Omental fat pad (tissue), 4 donors: ENCODE measurements around the gene ATXN7. TPM values are rescaled to one million over a fixed set of nuclear protein-coding genes. Genes with fewer than 3 reads are reported as not detected.

ENCODE experiments used
- ATAC-seq: fragments of 150-250 bp; one replicate; pipeline ENCODE4 v1.9.1; 2016; ENCODE audit warnings: mild to moderate bottlenecking, moderate library complexity; ENCODE audit not compliant: low FRiP score
- DNase-seq: peaks from one replicate; pipeline ENCODE4 v3.0.0-alpha.2; 2019; ENCODE audit warnings: low spot score
- total RNA-seq, 4 donors: library from RNA; depleted of rRNA; stranded (reverse); fragments of >200 nt; gene quantifications; one replicate each; pipeline ENCODE4 v1.1.0, GENCODE V29; 2016
- TF ChIP-seq, protein P1 (sequence below), 3 donors: fragments of 450-650 bp; IDR thresholded peaks; one replicate each; pipeline ENCODE4 v1.5.1; 2016 to 2017; ENCODE audit warnings: antibody characterized with exemption in 3 of 3, mild to moderate bottlenecking in 3 of 3, moderate library complexity in 2 of 3

The ATXN7 gene
- total RNA-seq, 4 donors from 2014 or later: 22.5 to 74.5 (median 31.1) TPM

DNA sequence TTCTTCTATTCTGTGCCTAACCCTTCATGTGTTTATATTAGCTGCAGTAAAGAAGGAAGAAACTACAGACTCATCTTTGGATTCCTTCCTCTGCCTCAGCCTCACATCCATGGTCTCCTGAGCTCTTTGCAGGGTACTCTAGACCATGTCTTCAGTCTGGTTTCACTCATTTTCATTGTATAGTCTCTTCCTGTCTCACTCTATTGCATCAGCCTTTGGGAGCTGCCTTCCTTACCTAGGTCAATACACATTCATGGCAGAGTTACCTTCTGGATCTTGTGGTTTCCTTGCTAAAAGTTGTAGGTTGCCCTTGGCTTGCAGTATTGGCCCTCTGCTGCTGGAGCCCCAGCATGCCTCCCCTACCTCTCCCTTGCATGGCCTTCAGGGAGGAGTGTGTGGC lies 80.0 kb downstream of the ATXN7 start:
- no peak for ATAC-seq
- TF ChIP-seq, protein P1, sequence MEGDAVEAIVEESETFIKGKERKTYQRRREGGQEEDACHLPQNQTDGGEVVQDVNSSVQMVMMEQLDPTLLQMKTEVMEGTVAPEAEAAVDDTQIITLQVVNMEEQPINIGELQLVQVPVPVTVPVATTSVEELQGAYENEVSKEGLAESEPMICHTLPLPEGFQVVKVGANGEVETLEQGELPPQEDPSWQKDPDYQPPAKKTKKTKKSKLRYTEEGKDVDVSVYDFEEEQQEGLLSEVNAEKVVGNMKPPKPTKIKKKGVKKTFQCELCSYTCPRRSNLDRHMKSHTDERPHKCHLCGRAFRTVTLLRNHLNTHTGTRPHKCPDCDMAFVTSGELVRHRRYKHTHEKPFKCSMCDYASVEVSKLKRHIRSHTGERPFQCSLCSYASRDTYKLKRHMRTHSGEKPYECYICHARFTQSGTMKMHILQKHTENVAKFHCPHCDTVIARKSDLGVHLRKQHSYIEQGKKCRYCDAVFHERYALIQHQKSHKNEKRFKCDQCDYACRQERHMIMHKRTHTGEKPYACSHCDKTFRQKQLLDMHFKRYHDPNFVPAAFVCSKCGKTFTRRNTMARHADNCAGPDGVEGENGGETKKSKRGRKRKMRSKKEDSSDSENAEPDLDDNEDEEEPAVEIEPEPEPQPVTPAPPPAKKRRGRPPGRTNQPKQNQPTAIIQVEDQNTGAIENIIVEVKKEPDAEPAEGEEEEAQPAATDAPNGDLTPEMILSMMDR (IDR thresholded peaks at IDR 0.05): no peak
- DNase-seq: no peak

GRCh38 chr3:63945558-63946096 lies 82.0 kb downstream of the ATXN7 start:
- ATAC-seq (no peak), DNase-seq (no peak)
- TF ChIP-seq, protein P1 (IDR thresholded peaks at IDR 0.05): no peak

DNA sequence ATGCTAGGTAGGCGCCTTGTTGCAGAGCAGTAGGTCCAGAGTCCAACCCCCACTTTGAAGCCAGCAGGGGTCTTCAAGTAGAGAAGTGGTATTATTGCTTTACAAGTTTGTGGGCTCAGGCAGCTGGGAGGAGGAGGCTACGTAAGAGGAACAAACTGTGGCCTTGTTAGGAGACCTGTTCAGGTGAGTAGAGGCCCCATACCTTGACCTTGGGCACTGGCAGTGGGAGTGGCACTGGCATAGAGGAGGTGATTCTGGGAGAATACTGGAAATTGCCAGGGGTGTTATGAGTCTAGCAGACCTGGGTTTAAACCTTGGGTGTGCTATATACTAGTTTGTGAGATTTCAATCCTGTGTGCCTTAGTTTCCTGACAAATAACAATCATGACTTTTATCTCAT lies 83.1 kb downstream of the ATXN7 start:
- DNase-seq (no peak), ATAC-seq (no peak)
- TF ChIP-seq, protein P1 (IDR thresholded peaks at IDR 0.05): no peak

DNA sequence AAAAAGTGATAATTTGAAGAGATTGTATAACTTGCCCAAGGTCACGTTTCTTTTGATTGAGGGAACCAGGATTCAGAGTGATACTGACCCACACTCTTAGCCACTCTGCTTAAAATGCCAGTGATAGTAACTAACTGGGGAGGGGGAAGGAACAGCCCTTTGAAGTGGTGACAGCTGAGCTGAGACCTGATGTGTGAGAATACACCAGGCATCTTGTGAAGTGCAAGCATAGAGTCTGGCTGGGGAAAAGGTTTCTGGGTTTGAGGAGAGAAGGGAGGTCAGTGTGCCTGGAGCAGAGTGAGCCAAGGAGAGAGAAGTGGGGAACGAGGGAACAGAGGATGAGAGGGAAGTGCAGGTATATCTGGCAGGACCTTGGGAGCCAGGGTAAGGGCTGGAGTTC lies 83.9 kb downstream of the ATXN7 start:
- DNase-seq (no peak), ATAC-seq (no peak)
- TF ChIP-seq, protein P1 (IDR thresholded peaks at IDR 0.05): no peak

GRCh38 chr3:63949005-63949404 lies 85.3 kb downstream of the ATXN7 start:
- TF ChIP-seq, protein P1 (IDR thresholded peaks at IDR 0.05): no peak
- ATAC-seq: no peak
- no peak for DNase-seq

DNA sequence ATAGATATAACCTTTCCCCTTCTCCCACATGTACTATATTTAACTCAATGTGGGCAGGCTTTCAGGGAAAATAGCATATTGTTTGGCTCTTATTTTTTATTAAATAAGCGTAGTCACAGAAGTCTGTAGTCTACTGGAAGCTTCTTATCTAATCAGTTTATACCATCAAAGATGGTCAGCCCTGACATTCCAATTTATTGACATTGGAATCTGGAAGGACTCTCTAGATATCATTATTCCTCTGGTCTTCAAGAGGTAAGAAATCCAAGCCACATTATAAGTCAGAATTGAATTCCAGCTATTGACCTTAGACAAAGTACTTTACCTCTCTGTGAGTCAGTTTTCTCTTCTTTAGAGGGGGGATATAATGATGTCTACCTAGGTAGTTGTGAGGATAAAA lies 87.0 kb downstream of the ATXN7 start:
- ATAC-seq (no peak), DNase-seq (no peak)
- TF ChIP-seq, protein P1 (IDR thresholded peaks at IDR 0.05): no peak

DNA sequence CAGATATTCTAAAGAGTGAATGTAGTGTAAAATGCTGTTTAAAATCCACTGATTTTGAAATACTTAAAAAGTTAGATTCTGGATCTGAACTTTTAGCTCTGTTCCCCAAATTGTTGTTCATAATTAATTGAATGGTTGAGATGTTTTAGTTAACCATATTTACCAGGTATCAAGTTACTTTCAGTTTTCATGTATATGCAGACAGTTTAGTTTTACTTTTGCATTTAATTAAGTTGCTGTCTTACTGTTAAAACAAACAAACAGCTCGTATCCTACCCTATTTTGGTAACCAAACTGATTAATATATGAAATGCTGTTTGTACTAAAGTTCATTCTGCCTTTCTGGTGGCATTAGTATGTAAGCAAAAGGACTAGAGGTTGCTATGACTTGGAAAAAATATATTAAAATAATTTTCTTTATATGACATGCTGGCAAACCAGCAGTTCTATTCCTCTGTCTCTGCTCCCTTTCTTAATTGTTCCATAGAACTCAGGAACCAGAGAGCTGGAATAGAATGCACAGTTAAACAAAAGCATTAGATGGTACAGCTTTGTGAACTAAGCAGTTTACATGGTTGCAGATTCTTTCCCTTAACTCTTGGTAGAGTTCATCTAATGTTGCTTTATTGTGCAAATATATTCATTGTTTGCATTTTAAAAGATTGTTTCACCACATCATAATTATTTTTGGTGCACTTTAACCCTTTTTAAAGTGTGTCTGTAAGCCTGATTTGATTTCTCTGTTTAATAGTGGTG lies 88.0 kb downstream of the ATXN7 start:
- DNase-seq (no peak), ATAC-seq (no peak)
- TF ChIP-seq, protein P1 (IDR thresholded peaks at IDR 0.05): no peak
